K562 (cell line): ENCODE data around the gene SLC22A15. TPM values are rescaled to one million over a fixed set of nuclear protein-coding genes. Genes with fewer than 3 reads are reported as not detected.

Experiments used
- ATAC-seq: fragments of 200-7000 bp; cut with Tn5 transposase; 3 replicates; pipeline ENCODE4 v1.9.1; 2020; ENCODE audit warnings: moderate library complexity
- BruUV-seq: library from RNA; stranded (reverse); fragments of 400-500 nt; replicated peaks from 2 replicates; lab custom pipeline; 2021; lab: Mats Ljungman, UMichigan
- CTCF ChIA-PET: fragments of 300-600 bp; formaldehyde crosslinking; extraction: SDS; loops from one replicate; lab custom pipeline; 2021; ENCODE audit warnings: low intra/inter-chr PET ratio; lab: Yijun Ruan, JAX
- POLR2A ChIA-PET: fragments of 300-600, 350-650 bp; sonication (Branson Sonifier 250); formaldehyde crosslinking; extraction: SDS; loops from one replicate; lab custom pipeline; 2021; ENCODE audit warnings: antibody characterized with exemption, inconsistent platforms; lab: Yijun Ruan, JAX
- DNase-seq, 4 experiments: peaks; one replicate each; pipeline versions ENCODE4 v3.0.0 to v3.0.0-alpha.2; 2011 to 2018; ENCODE audit warnings: low spot score in 3 of 4, mixed read lengths in 3 of 4; ENCODE audit errors: extremely low read depth in 1 of 4
- FAIRE-seq: peaks from 2 replicates; lab custom pipeline; 2011; peaks lifted over from hg19 to GRCh38; lab: Jason Lieb, UNC
- H2AFZ ChIP-seq: 2 replicates; pipeline ENCODE4 v1.6.0; 2011; ENCODE audit warnings: low read depth, low read length, control low read depth, inconsistent platforms
- H3K27ac ChIP-seq: fragments of 200-600 bp; 3 replicates; pipeline ENCODE4 v1.8.0; 2011; ENCODE audit warnings: low read depth, mild to moderate bottlenecking, control low read depth, inconsistent platforms, low read length, moderate library complexity, mixed read lengths; ENCODE audit errors: extremely low read depth
- H3K27me3 ChIP-seq, 2 experiments: fragments of 300-600 bp in 1 of 2; 2 replicates in 1 of 2; 3 replicates in 1 of 2; pipeline versions ENCODE4 v1.6.0 to v1.8.0; 2011; ENCODE audit warnings: inconsistent platforms in 2 of 2, low read length in 2 of 2, mild to moderate bottlenecking in 1 of 2, mixed read lengths in 1 of 2, moderate library complexity in 1 of 2; ENCODE audit not compliant: control insufficient read depth in 2 of 2, insufficient read depth in 2 of 2
- H3K36me3 ChIP-seq: fragments of 300-600 bp; 3 replicates; pipeline ENCODE4 v1.8.0; 2011; ENCODE audit warnings: mild to moderate bottlenecking, low read length, inconsistent platforms; ENCODE audit not compliant: control insufficient read depth, insufficient read depth
- H3K4me1 ChIP-seq, 2 experiments: fragments of 200-600 bp in 1 of 2; replicated peaks in 1 of 2; 2 replicates in 1 of 2; 3 replicates in 1 of 2; pipeline versions ENCODE4 v1.5.1 to v1.8.0; 2011; ENCODE audit warnings: inconsistent platforms in 2 of 2, low read length in 2 of 2, mild to moderate bottlenecking in 1 of 2, mixed read lengths in 1 of 2, moderate library complexity in 1 of 2; ENCODE audit not compliant: control insufficient read depth in 2 of 2, insufficient read depth in 2 of 2
- H3K4me2 ChIP-seq: 2 replicates; pipeline ENCODE4 v1.6.1; 2011; ENCODE audit warnings: low read length, control low read depth, inconsistent platforms, mixed read lengths; ENCODE audit not compliant: insufficient read depth
- H3K4me3 ChIP-seq: fragments of 200-600 bp; sonication (generic), shearing (Covaris generic); 2 replicates; pipeline ENCODE4 v1.5.1; 2016; ENCODE audit warnings: control low read depth, inconsistent platforms
- H3K79me2 ChIP-seq: fragments of 200-600 bp; 3 replicates; pipeline ENCODE4 v1.8.0; 2011; ENCODE audit warnings: low read length, inconsistent platforms; ENCODE audit not compliant: control insufficient read depth, insufficient read depth
- H3K9ac ChIP-seq, 2 experiments: 2 replicates each; pipeline versions ENCODE4 v1.6.0 to v1.6.1; 2011; ENCODE audit warnings: low read depth in 2 of 2, low read length in 2 of 2, control low read depth in 1 of 2, inconsistent platforms in 1 of 2, mild to moderate bottlenecking in 1 of 2, mixed read lengths in 1 of 2; ENCODE audit not compliant: insufficient read depth in 1 of 2
- H3K9me1 ChIP-seq: one replicate; pipeline ENCODE4 v1.6.0; 2011; ENCODE audit warnings: inconsistent platforms, mild to moderate bottlenecking, low read length, moderate library complexity; ENCODE audit not compliant: control insufficient read depth, insufficient read depth
- H3K9me3 ChIP-seq: replicated peaks from 2 replicates; pipeline ENCODE4 v1.5.1; 2011; ENCODE audit warnings: low read depth, low read length, inconsistent platforms; ENCODE audit not compliant: control insufficient read depth, insufficient read depth
- H4K20me1 ChIP-seq: replicated peaks from 2 replicates; pipeline ENCODE4 v1.6.1; 2011; ENCODE audit warnings: low read length, inconsistent platforms, mixed read lengths; ENCODE audit not compliant: control insufficient read depth, insufficient read depth
- CEBPG ChIP-seq, 3 experiments: fragments of 200-800 bp in 1 of 3; sonication (Bioruptor generic) in 1 of 3; sonication (generic) in 1 of 3; formaldehyde crosslinking in 1 of 3; IDR thresholded peaks in 2 of 3; conservative IDR thresholded peaks in 1 of 3; 2 replicates each; pipeline versions ENCODE4 v1.6.1 to v1.8.0; 2016 to 2022; ENCODE audit warnings: missing compliant biosample characterization in 2 of 3, missing genetic modification characterization in 2 of 3, mild to moderate bottlenecking in 1 of 3, missing genetic modification reagents in 1 of 3
- CHCHD3 ChIP-seq: fragments of 250-450 bp; sonication (Bioruptor Pico); IDR thresholded peaks from 2 replicates; pipeline ENCODE4 v2.1.2; 2022; ENCODE audit warnings: mild to moderate bottlenecking
- COPS2 ChIP-seq: fragments of 450-650 bp; conservative IDR thresholded peaks from 2 replicates; pipeline ENCODE4 v1.6.1; 2016; ENCODE audit warnings: mild to moderate bottlenecking, moderate library complexity
- HDAC1 ChIP-seq, 2 experiments: fragments of 450-650 bp; IDR thresholded peaks; 2 replicates each; pipeline ENCODE4 v1.6.1; 2016 to 2017; ENCODE audit warnings: inconsistent platforms in 1 of 2, mild to moderate bottlenecking in 1 of 2, moderate library complexity in 1 of 2
- SP1 ChIP-seq: sonication (generic); formaldehyde crosslinking; IDR thresholded peaks from 2 replicates; pipeline ENCODE4 v1.8.1; 2022; ENCODE audit warnings: mild to moderate bottlenecking, missing genetic modification reagents
- SRF ChIP-seq, 2 experiments: fragments of 250-450, 450-650 bp in 1 of 2; sonication (Bioruptor Pico) in 1 of 2; sonication (generic) in 1 of 2; formaldehyde crosslinking; IDR thresholded peaks; 2 replicates each; pipeline versions ENCODE4 v1.5.0 to v1.5.1; 2020 to 2022; ENCODE audit warnings: mild to moderate bottlenecking in 1 of 2, missing genetic modification reagents in 1 of 2
- TOE1 ChIP-seq, 2 experiments: fragments of 450-650 bp in 1 of 2; sonication (generic) in 1 of 2; formaldehyde crosslinking in 1 of 2; IDR thresholded peaks; 2 replicates each; pipeline versions ENCODE4 v1.7.1 to v1.8.0; 2016 to 2022; ENCODE audit warnings: borderline replicate concordance in 2 of 2, mild to moderate bottlenecking in 2 of 2, antibody characterized with exemption in 1 of 2, inconsistent platforms in 1 of 2, low read depth in 1 of 2, missing genetic modification reagents in 1 of 2, moderate library complexity in 1 of 2
- WGBS: fragments of 100-300 bp; shearing (Covaris generic); methylation state at CpG from one replicate; pipeline ENCODE4 v1.1.6; 2016; ENCODE audit warnings: low coverage, mixed read lengths; ENCODE audit not compliant: insufficient coverage; ENCODE audit errors: missing lambda C conversion rate; 5-methylcytosine and 5-hydroxymethylcytosine counted together
- in situ Hi-C: fragments of 300-500 bp; cut with MboI; formaldehyde crosslinking; loops from 4 replicates; pipeline ENCODE4 v1.15.0; 2018; ENCODE audit warnings: inconsistent platforms, mixed read lengths
- intact Hi-C: fragments of 100-400 bp; cut with micrococcal nuclease; formaldehyde crosslinking; loops from 2 replicates; pipeline ENCODE4 v1.14.2; 2022
- polyA plus RNA-seq, 8 experiments: library from polyadenylated mRNA; depleted of rRNA in 4 of 8; stranded (reverse) in 5 of 8; unstranded in 3 of 8; fragments of >200 nt; fragmentation: Nextera tagmentation in 2 of 8; fragmentation: Illumina TruSeq in 1 of 8; extraction: Ambion mirVana in 2 of 8; extraction: Trizol in 1 of 8; gene quantifications; 2 replicates each; pipeline versions ENCODE4 v1.2.1 to v1.2.3, GENCODE V29; 2011 to 2014; ENCODE audit warnings: inconsistent platforms in 1 of 8, missing spikeins in 1 of 8
- total RNA-seq, 7 experiments: library from RNA; depleted of rRNA in 6 of 7; stranded (reverse); fragments of >200 nt in 6 of 7; fragmentation: Illumina TruSeq in 2 of 7; extraction: Trizol in 2 of 7; gene quantifications; 2 replicates each; pipeline versions ENCODE4 v1.2.1 to v1.2.3, GENCODE V29; 2011 to 2021; ENCODE audit warnings: low replicate concordance in 1 of 7

Gene SLC22A15
- total and polyA plus RNA-seq, 9 of the 15 experiments (the other 6 are each of a cell fraction or from before 2014, with no cell fraction given) = 0.24 to 2.7 (median 1.2) TPM

DNA sequence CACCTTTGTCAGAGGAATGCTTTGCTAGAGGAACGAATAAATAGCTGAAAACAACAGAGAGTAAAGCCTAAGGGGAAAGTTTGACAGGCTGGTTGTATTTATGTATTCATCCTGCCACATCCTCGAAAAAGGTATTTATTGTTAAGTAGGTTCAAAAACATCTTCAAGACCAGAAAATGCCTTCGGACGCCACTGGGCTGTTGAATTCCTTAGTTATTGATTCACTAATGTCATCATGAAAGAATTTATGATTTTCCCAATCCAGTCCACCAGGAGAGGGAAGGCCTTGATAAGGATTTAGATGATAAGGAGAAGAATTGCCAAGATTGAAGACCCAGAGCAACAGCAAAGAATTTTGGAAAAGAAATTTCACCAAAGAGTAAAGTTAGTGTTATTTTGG, 99.7 kb downstream of the SLC22A15 start:
- ChIA-PET POLR2A (interaction anchor here (0.5 to 1.2 kb wide), 3 partner anchors 21 to 806 kb away, joined by 3 read pairs; no protein-coding TSS in a partner anchor), CTCF (no interaction called here)
- no peaks in the 10 kb centered on the region for H3K36me3 ChIP-seq
- TF ChIP-seq SP1 (CRISPR knock-in tag) (no peak), SRF (CRISPR knock-in tag; IDR thresholded peaks at IDR 0.05) (no peak), COPS2 (no peak), CHCHD3 (CRISPR knock-in tag) (no peak), HDAC1 (IDR thresholded peaks at IDR 0.05) (no peak)
- ATAC-seq = no peak
- 0% methylated on average over 4 of the region's 4 CpGs for whole genome bisulfite sequencing
- FAIRE-seq = no peak
- no peaks in the 10 kb centered on the region for H3K9me1 ChIP-seq
- DNase-seq = no peak
- no peaks in the 10 kb centered on the region; a peak in 1 of 5 replicates for H3K27me3 ChIP-seq
- BruUV-seq = no TSS peak
- no peak overlapping the region for H3K4me3 ChIP-seq
- no peak overlapping the region for H3K27ac ChIP-seq
- no peaks in the 10 kb centered on the region for H4K20me1 ChIP-seq
- no peak overlapping the region for H2AFZ ChIP-seq
- no peaks in the 10 kb centered on the region for H3K79me2 ChIP-seq
- no peaks in the 10 kb centered on the region for H3K9me3 ChIP-seq
- H3K9ac ChIP-seq = no peak overlapping the region
- in situ Hi-C loops = no loop called here
- no peaks in the 10 kb centered on the region for H3K4me1 ChIP-seq
- intact Hi-C loops = no loop called here
- no peak overlapping the region for H3K4me2 ChIP-seq

DNA sequence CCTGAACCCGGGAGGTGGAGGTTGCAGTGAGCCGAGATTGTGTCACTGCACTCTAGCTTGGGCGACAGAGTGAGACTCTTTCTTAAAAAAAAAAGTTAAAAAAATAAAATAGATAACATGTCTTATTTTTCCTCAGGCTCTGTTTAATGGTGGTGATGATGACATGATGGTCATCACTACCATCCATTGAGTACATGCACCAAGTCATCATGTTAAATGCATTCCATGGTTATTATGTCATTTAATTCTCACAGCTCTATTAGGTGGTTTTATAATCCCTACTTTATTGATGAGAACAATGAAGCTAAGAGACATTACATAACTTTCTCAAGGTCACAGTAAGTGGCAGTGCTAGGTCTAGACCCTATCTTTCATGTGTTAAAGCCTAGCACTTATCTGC, 100.5 kb downstream of the SLC22A15 start:
- H2AFZ ChIP-seq = no peak overlapping the region
- no TSS peak for BruUV-seq
- WGBS = 0% methylated on average over 3 of the region's 3 CpGs
- no peaks in the 10 kb centered on the region for H4K20me1 ChIP-seq
- no peak for TF ChIP-seq TOE1 (IDR thresholded peaks at IDR 0.05; ENCODE audit: borderline replicate concordance)
- no peak for TF ChIP-seq TOE1 (CRISPR knock-in tag; IDR thresholded peaks at IDR 0.05; ENCODE audit: borderline replicate concordance, low read depth)
- no peak for TF ChIP-seq CEBPG (CRISPR knock-in tag; IDR thresholded peaks at IDR 0.05)
- 0 out of 4 replicates have a peak, but pooled peaks of 1 of the 2 experiments have one; percentile 16 for TF ChIP-seq CEBPG (tag; conservative IDR thresholded peaks at IDR 0.05 in 1 of 2, IDR thresholded peaks at IDR 0.05 in 1 of 2)
- intact Hi-C loops (no loop called here), in situ Hi-C loops (no loop called here)
- H3K9me1 ChIP-seq = no peaks in the 10 kb centered on the region
- no peak for DNase-seq
- H3K9ac ChIP-seq = no peak overlapping the region
- H3K27ac ChIP-seq = no peak overlapping the region
- H3K4me2 ChIP-seq = no peak overlapping the region
- POLR2A ChIA-PET = interaction anchor here (1.2 kb wide), 1 partner anchor 20 kb away, joined by 3 read pairs; no protein-coding TSS in a partner anchor
- H3K27me3 ChIP-seq = no peaks in the 10 kb centered on the region; a peak in 1 of 5 replicates
- H3K36me3 ChIP-seq = no peaks in the 10 kb centered on the region
- no peaks in the 10 kb centered on the region for H3K9me3 ChIP-seq
- no peak for FAIRE-seq
- CTCF ChIA-PET = no interaction called here
- ATAC-seq = no peak
- H3K4me1 ChIP-seq = no peaks in the 10 kb centered on the region
- no peak overlapping the region for H3K4me3 ChIP-seq
- no peaks in the 10 kb centered on the region for H3K79me2 ChIP-seq
